GM12873 (cell line): ENCODE data around the gene PCLAF.

Experiments
- CTCF ChIP-seq: IDR thresholded peaks from 2 replicates; pipeline ENCODE4 v1.5.1; 2012; ENCODE audit warnings: low read depth, mild to moderate bottlenecking, moderate library complexity, low read length, control low read depth; ENCODE audit not compliant: insufficient read depth; ENCODE audit errors: missing control alignments

PCLAF gene

GRCh38 chr15:64343222-64343621 lies 38.0 kb downstream of the PCLAF start:
- TF ChIP-seq CTCF, result no peak

GRCh38 chr15:64341961-64342360 lies 39.3 kb downstream of the PCLAF start:
- TF ChIP-seq CTCF, result no peak

- no peak for TF ChIP-seq CTCF
Observed at GRCh38 chr15:64340355-64340754, 40.9 kb downstream of the PCLAF start.

GRCh38 chr15:64337761-64338160 lies 43.5 kb downstream of the PCLAF start:
- no peak for TF ChIP-seq CTCF

- no peak for TF ChIP-seq CTCF
Observed at GRCh38 chr15:64333986-64334929, 47.0 kb downstream of the PCLAF start.

- no peak for TF ChIP-seq CTCF
Observed at GRCh38 chr15:64333516-64333915, 47.7 kb downstream of the PCLAF start.

- TF ChIP-seq CTCF, result no peak
Observed at GRCh38 chr15:64324165-64324877, 56.9 kb downstream of the PCLAF start.
